Neural cell (in vitro differentiated cells): ENCODE results near the gene NME3. TPM values are rescaled to one million over a fixed set of nuclear protein-coding genes. Genes with fewer than 3 reads are reported as not detected.

Source experiments
- H2AFZ ChIP-seq: fragments of 200-600, 300-800 bp; sonication (generic), shearing (Covaris generic); 2 replicates; pipeline ENCODE4 v1.6.0; 2014; ENCODE audit warnings: low read depth, mild to moderate bottlenecking, antibody characterized with exemption, low read length, moderate library complexity
- H3F3A ChIP-seq: fragments of 200-600 bp; shearing (Covaris generic); 2 replicates; pipeline ENCODE4 v1.6.1; 2016; ENCODE audit warnings: mild to moderate bottlenecking, moderate library complexity, mixed read lengths, antibody characterized with exemption, low read length; ENCODE audit not compliant: insufficient read depth, poor library complexity, severe bottlenecking
- H3K27ac ChIP-seq: fragments of 200-600, 300-800 bp; sonication (generic), shearing (Covaris generic); 2 replicates; pipeline ENCODE4 v1.5.1; 2014; ENCODE audit warnings: mild to moderate bottlenecking, low read length, moderate library complexity
- H3K27me3 ChIP-seq: fragments of 300-800, 200-600 bp; sonication (generic), shearing (Covaris generic); 2 replicates; pipeline ENCODE4 v1.6.0; 2014; ENCODE audit warnings: mild to moderate bottlenecking, low read depth, low read length, moderate library complexity; ENCODE audit not compliant: insufficient read depth
- H3K36me3 ChIP-seq: fragments of 300-800, 200-600 bp; sonication (generic), shearing (Covaris generic); 2 replicates; pipeline ENCODE4 v1.5.1; 2014; ENCODE audit warnings: mild to moderate bottlenecking, antibody characterized with exemption, low read length, moderate library complexity; ENCODE audit not compliant: insufficient read depth
- H3K4me2 ChIP-seq: fragments of 300-800, 200-600 bp; sonication (generic), shearing (Covaris generic); 2 replicates; pipeline ENCODE4 v1.6.0; 2014; ENCODE audit warnings: mild to moderate bottlenecking, low read length
- H3K4me3 ChIP-seq: fragments of 300-800, 200-600 bp; sonication (generic), shearing (Covaris generic); 2 replicates; pipeline ENCODE4 v1.5.1; 2014; ENCODE audit warnings: mild to moderate bottlenecking, low read length, moderate library complexity
- H3K79me2 ChIP-seq: fragments of 200-600 bp; shearing (Covaris generic); replicated peaks from 2 replicates; pipeline ENCODE4 v1.6.0; 2014; ENCODE audit warnings: mild to moderate bottlenecking, low read length, moderate library complexity; ENCODE audit not compliant: insufficient read depth
- H3K9ac ChIP-seq: fragments of 300-800, 200-600 bp; sonication (generic), shearing (Covaris generic); 2 replicates; pipeline ENCODE4 v1.6.1; 2016; ENCODE audit warnings: mild to moderate bottlenecking, low read length, mixed read lengths
- H3K9me2 ChIP-seq: fragments of 200-600 bp; shearing (Covaris generic); 2 replicates; pipeline ENCODE4 v1.6.1; 2016; ENCODE audit warnings: mild to moderate bottlenecking, low read length, mixed read lengths; ENCODE audit not compliant: insufficient read depth
- H3K9me3 ChIP-seq: fragments of 200-600, 300-800 bp; sonication (generic), shearing (Covaris generic); 2 replicates; pipeline ENCODE4 v1.6.1; 2016; ENCODE audit warnings: mild to moderate bottlenecking, mixed run types, low read length, moderate library complexity, mixed read lengths
- H4K20me1 ChIP-seq: fragments of 200-600 bp; shearing (Covaris generic); 2 replicates; pipeline ENCODE4 v1.6.1; 2016; ENCODE audit warnings: mild to moderate bottlenecking, mixed run types; ENCODE audit not compliant: insufficient read depth
- EP300 ChIP-seq: fragments of 450-650 bp; conservative IDR thresholded peaks from 2 replicates; pipeline ENCODE4 v1.6.1; 2014; ENCODE audit warnings: antibody characterized with exemption, mild to moderate bottlenecking, moderate library complexity; ENCODE audit not compliant: poor library complexity, severe bottlenecking
- EZH2 ChIP-seq: fragments of 200-600, 300-800 bp; shearing (Covaris generic), sonication (generic); IDR thresholded peaks from 2 replicates; pipeline ENCODE4 v1.6.1; 2014; ENCODE audit warnings: antibody characterized with exemption, low read length, borderline replicate concordance, mild to moderate bottlenecking; ENCODE audit not compliant: insufficient read depth, poor library complexity, severe bottlenecking
- MXI1 ChIP-seq: fragments of 450-650 bp; conservative IDR thresholded peaks from 2 replicates; pipeline ENCODE4 v1.6.1; 2014; ENCODE audit warnings: antibody characterized with exemption, mild to moderate bottlenecking; ENCODE audit not compliant: poor library complexity, severe bottlenecking
- POLR2AphosphoS5 ChIP-seq: IDR thresholded peaks from 2 replicates; pipeline ENCODE4 v1.6.1; 2012
- RAD21 ChIP-seq: fragments of 450-650 bp; conservative IDR thresholded peaks from 2 replicates; pipeline ENCODE4 v1.6.1; 2014; ENCODE audit warnings: antibody characterized with exemption, mild to moderate bottlenecking, moderate library complexity
- REST ChIP-seq: IDR thresholded peaks from 2 replicates; pipeline ENCODE4 v1.6.1; 2012; ENCODE audit warnings: borderline replicate concordance
- SMC3 ChIP-seq: fragments of 450-650 bp; conservative IDR thresholded peaks from 2 replicates; pipeline ENCODE4 v1.6.1; 2014; ENCODE audit warnings: antibody characterized with exemption, mild to moderate bottlenecking, moderate library complexity; ENCODE audit not compliant: poor library complexity
- TAF1 ChIP-seq: IDR thresholded peaks from 2 replicates; pipeline ENCODE4 v1.6.1; 2012; ENCODE audit warnings: low read depth
- polyA plus RNA-seq: library from polyadenylated mRNA; depleted of rRNA; stranded (reverse); fragments of >200 nt; gene quantifications from 2 replicates; pipeline ENCODE4 v1.2.3, GENCODE V29; 2014
- TF ChIP-seq, protein P1 (sequence below): fragments of 450-650 bp; IDR thresholded peaks from 2 replicates; pipeline ENCODE4 v1.5.1; 2014; ENCODE audit warnings: antibody characterized with exemption, mild to moderate bottlenecking, moderate library complexity; ENCODE audit not compliant: poor library complexity, severe bottlenecking

Gene NME3
- polyA plus RNA-seq, 1 donor from 2014 or later = 102 TPM

GRCh38 chr16:1743376-1744337 is 27.7 kb downstream of the NME3 start:
- TF ChIP-seq EZH2 (no peak), SMC3 (no peak), MXI1 (no peak), REST (no peak), POLR2AphosphoS5 (no peak), EP300 (no peak), RAD21 (no peak), TAF1 (no peak)
- TF ChIP-seq, protein P1, sequence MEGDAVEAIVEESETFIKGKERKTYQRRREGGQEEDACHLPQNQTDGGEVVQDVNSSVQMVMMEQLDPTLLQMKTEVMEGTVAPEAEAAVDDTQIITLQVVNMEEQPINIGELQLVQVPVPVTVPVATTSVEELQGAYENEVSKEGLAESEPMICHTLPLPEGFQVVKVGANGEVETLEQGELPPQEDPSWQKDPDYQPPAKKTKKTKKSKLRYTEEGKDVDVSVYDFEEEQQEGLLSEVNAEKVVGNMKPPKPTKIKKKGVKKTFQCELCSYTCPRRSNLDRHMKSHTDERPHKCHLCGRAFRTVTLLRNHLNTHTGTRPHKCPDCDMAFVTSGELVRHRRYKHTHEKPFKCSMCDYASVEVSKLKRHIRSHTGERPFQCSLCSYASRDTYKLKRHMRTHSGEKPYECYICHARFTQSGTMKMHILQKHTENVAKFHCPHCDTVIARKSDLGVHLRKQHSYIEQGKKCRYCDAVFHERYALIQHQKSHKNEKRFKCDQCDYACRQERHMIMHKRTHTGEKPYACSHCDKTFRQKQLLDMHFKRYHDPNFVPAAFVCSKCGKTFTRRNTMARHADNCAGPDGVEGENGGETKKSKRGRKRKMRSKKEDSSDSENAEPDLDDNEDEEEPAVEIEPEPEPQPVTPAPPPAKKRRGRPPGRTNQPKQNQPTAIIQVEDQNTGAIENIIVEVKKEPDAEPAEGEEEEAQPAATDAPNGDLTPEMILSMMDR = no peak
- Histone ChIP-seq H3K9me3 (no peaks in the 10 kb centered on the region), H3K79me2 (no peaks in the 10 kb centered on the region), H3K4me3 (no peak overlapping the region), H3K27ac (no peak overlapping the region), H2AFZ (no peak overlapping the region), H3K36me3 (no peaks in the 10 kb centered on the region), H3F3A (no peaks in the 10 kb centered on the region), H3K9ac (no peak overlapping the region), H3K4me2 (no peak overlapping the region), H4K20me1 (no peaks in the 10 kb centered on the region), H3K27me3 (no peaks in the 10 kb centered on the region), H3K9me2 (no peaks in the 10 kb centered on the region)

DNA sequence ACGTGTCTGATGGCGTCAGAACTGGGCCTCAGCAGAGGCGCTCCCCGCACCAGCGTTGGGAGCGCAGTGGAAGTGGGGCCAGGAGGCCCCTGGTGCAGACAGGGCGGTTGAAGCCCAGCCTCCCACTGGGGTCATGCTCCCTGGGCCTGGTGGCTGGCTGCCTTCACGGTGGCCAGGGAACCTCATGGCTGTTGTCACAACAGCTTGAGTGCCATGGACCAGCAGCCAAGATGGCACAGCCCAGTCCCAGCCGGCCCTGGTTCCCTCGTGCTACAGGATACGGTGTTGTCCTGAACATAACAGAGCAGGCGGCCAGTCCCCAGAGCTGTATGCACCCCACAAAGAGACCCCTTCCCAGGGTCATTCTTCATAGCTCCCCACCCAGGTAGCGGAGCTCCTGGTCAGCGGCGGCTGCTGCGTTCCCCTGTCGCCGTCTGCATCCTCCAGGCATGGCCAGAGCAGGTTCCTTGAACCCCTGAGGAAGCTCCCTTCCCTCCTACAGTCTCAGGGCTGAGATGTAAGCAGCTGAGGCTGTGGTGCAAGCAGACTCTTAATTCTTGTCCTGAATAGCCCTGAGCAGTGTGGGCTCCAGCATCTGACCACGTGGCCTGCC is 29.7 kb downstream of the NME3 start:
- H3F3A ChIP-seq = no peaks in the 10 kb centered on the region
- no peaks in the 10 kb centered on the region for H3K79me2 ChIP-seq
- no peaks in the 10 kb centered on the region for H3K27me3 ChIP-seq
- TF ChIP-seq POLR2AphosphoS5 (no peak), MXI1 (no peak), RAD21 (no peak), TAF1 (no peak), REST (no peak), EP300 (no peak), EZH2 (no peak), SMC3 (no peak)
- TF ChIP-seq, protein P1 = no peak
- no peak overlapping the region for H2AFZ ChIP-seq
- no peak overlapping the region for H3K9ac ChIP-seq
- H3K4me2 ChIP-seq = no peak overlapping the region
- no peaks in the 10 kb centered on the region for H3K36me3 ChIP-seq
- no peaks in the 10 kb centered on the region for H4K20me1 ChIP-seq
- no peaks in the 10 kb centered on the region for H3K9me3 ChIP-seq
- H3K4me3 ChIP-seq = no peak overlapping the region
- no peak overlapping the region for H3K27ac ChIP-seq
- no peaks in the 10 kb centered on the region for H3K9me2 ChIP-seq
